Tibial artery (tissue), 4 donors: ENCODE results near the gene CFAP77.

Experiments
- DNase-seq, 2 donors: peaks; one replicate each; pipeline ENCODE4 v3.0.0-alpha.2; 2019
- H3K27ac ChIP-seq, 2 donors: fragments of 200-600 bp; sonication (generic) in 1 of 2; 1 replicate in 1 of 2; 2 replicates in 1 of 2; pipeline ENCODE4 v1.5.1; 2018 to 2019; ENCODE audit warnings: mild to moderate bottlenecking in 1 of 2
- H3K27me3 ChIP-seq, 2 donors: fragments of 200-600 bp; sonication (generic) in 1 of 2; one replicate each; pipeline versions ENCODE4 v1.5.1 to v1.6.0; 2016 to 2019
- H3K36me3 ChIP-seq, 3 donors: fragments of 200-600 bp; sonication (generic) in 2 of 3; one replicate each; pipeline ENCODE4 v1.5.1; 2016 to 2019; ENCODE audit warnings: mild to moderate bottlenecking in 2 of 3
- H3K4me1 ChIP-seq, 4 donors: fragments of 200-600 bp; sonication (generic) in 2 of 4; 1 replicate in 3 of 4; 2 replicates in 1 of 4; pipeline ENCODE4 v1.5.1; 2016 to 2019
- H3K4me3 ChIP-seq, 2 donors: fragments of 200-600 bp; sonication (generic) in 1 of 2; 1 replicate in 1 of 2; 2 replicates in 1 of 2; pipeline ENCODE4 v1.5.1; 2018 to 2019; ENCODE audit warnings: mild to moderate bottlenecking in 2 of 2
- H3K9me3 ChIP-seq, 3 donors: fragments of 200-600 bp; sonication (generic) in 1 of 3; one replicate each; pipeline ENCODE4 v1.5.1; 2016 to 2019
- CTCF ChIP-seq, 2 experiments: fragments of 200-600 bp in 1 of 2; fragments of 450-650 bp in 1 of 2; IDR thresholded peaks; one replicate each; pipeline ENCODE4 v1.5.1; 2017 to 2019; ENCODE audit warnings: antibody characterized with exemption in 2 of 2, mild to moderate bottlenecking in 1 of 2, moderate library complexity in 1 of 2
- intact Hi-C: fragments of 100-400 bp; cut with DNase I; formaldehyde crosslinking; loops from one replicate; pipeline ENCODE4 v1.15.0; 2023; ENCODE audit warnings: low total_unique reads

CFAP77 gene

GRCh38 chr9:132509928-132510874, 100.2 kb downstream of the CFAP77 start:
- DNase-seq, result no peak
- peaks cover 0 to 83% of the 10 kb centered on the region in 2 donors for H3K27me3 ChIP-seq
- intact Hi-C loops, result loop anchor here (5.0 kb wide), 1 partner anchor 287 kb away; no protein-coding TSS in a partner anchor

GRCh38 chr9:132511191-132511999, 101.4 kb downstream of the CFAP77 start:
- TF ChIP-seq CTCF (IDR thresholded peaks at IDR 0.05), result no peak
- no peaks in the 10 kb centered on the region for H3K4me1 ChIP-seq
- no peak overlapping the region for H3K4me3 ChIP-seq
- peaks cover 0 to 78% of the 10 kb centered on the region in 2 donors for H3K27me3 ChIP-seq
- DNase-seq, result no peak
- no peak overlapping the region for H3K27ac ChIP-seq
- intact Hi-C loops, result no loop called here
- no peaks in the 10 kb centered on the region for H3K9me3 ChIP-seq
- H3K36me3 ChIP-seq, result no peaks in the 10 kb centered on the region

More at GRCh38 chr9:132509928-132510874, 100.2 kb downstream of the CFAP77 start:
- no peaks in the 10 kb centered on the region for H3K4me1 ChIP-seq
- TF ChIP-seq CTCF (IDR thresholded peaks at IDR 0.05), result no peak
- H3K9me3 ChIP-seq, result no peaks in the 10 kb centered on the region
- H3K36me3 ChIP-seq, result no peaks in the 10 kb centered on the region
- H3K27ac ChIP-seq, result no peak overlapping the region
- no peak overlapping the region for H3K4me3 ChIP-seq

- Histone ChIP-seq H3K4me1 (no peaks in the 10 kb centered on the region), H3K4me3 (no peak overlapping the region), H3K27me3 (peaks cover 0 to 83% of the 10 kb centered on the region in 2 donors), H3K36me3 (no peaks in the 10 kb centered on the region), H3K27ac (no peak overlapping the region), H3K9me3 (no peaks in the 10 kb centered on the region)
- DNase-seq, result no peak
- intact Hi-C loops, result no loop called here
- no peak for TF ChIP-seq CTCF (IDR thresholded peaks at IDR 0.05)
Observed at GRCh38 chr9:132513416-132513815, 103.4 kb downstream of the CFAP77 start.

DNA sequence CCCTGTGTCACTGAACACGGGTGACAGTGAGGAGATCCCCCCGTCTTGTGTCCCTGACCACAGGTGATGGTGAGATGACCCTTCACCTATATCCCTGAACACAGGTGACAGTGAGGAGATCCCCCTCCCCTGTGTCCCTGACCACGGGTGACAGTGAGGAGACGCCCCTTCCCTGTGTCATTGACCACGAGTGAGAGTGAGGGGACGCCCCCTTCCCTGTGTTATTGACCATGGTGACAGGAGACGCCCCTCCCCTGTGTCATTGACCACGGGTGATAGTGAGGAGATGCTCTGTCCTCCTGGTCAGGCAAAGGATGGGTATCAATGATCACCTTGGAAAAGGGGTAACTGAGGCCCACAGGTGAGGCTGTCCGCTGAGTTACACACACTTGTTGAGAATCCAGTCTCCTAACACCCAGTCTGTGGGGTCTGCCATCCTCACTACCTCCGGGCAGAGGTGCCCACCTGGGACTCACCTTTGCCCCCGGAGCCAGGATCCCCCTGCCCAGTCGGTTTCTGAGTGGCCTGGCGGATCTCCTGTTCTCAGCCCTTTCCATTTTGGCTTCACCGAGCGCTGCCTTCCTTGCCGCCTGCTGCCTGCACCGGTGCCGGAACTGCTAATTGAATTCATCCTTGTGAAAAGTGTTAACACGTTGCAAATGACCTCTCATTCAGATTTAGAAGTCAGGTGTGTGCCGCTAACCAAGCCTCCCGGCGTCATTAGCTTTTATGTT, 104.2 kb downstream of the CFAP77 start:
- DNase-seq, result no peak
- Histone ChIP-seq H3K4me3 (no peak overlapping the region), H3K9me3 (no peaks in the 10 kb centered on the region), H3K27ac (no peak overlapping the region), H3K27me3 (peaks cover 0 to 75% of the 10 kb centered on the region in 2 donors), H3K4me1 (no peaks in the 10 kb centered on the region), H3K36me3 (no peaks in the 10 kb centered on the region)
- no peak for TF ChIP-seq CTCF (IDR thresholded peaks at IDR 0.05)
- intact Hi-C loops, result no loop called here

- H3K9me3 ChIP-seq, result no peaks in the 10 kb centered on the region
- DNase-seq, result no peak
- H3K27me3 ChIP-seq, result peaks cover 0 to 69% of the 10 kb centered on the region in 2 donors
- intact Hi-C loops, result no loop called here
- no peak overlapping the region for H3K27ac ChIP-seq
- TF ChIP-seq CTCF (IDR thresholded peaks at IDR 0.05), result no peak
- no peaks in the 10 kb centered on the region for H3K4me1 ChIP-seq
- no peaks in the 10 kb centered on the region for H3K36me3 ChIP-seq
- no peak overlapping the region for H3K4me3 ChIP-seq
Observed at GRCh38 chr9:132514821-132515220, 104.8 kb downstream of the CFAP77 start.
